Heart right ventricle (tissue), 16 donors: ENCODE measurements around the gene GALNT5. TPM values are rescaled to one million over a fixed set of nuclear protein-coding genes. Genes with fewer than 3 reads are reported as not detected.

Experiments used
- ATAC-seq, 8 donors: fragments of 200-7000 bp; cut with Tn5 transposase; one replicate each; pipeline ENCODE4 v1.9.1; 2020; ENCODE audit warnings: mild to moderate bottlenecking in 8 of 8, moderate library complexity in 8 of 8, moderate number of reproducible peaks in 1 of 8
- DNase-seq, 2 donors: peaks; one replicate each; pipeline ENCODE4 v3.0.0-alpha.2; 2020
- H3K27ac ChIP-seq, 10 donors: fragments of 200-600 bp; sonication (generic) in 2 of 10; one replicate each; pipeline versions ENCODE4 v1.5.0 to v1.8.0; 2020 to 2022; ENCODE audit warnings: mild to moderate bottlenecking in 3 of 10
- H3K27me3 ChIP-seq, 7 donors: fragments of 200-600 bp; one replicate each; pipeline ENCODE4 v1.8.0; 2021 to 2022; ENCODE audit warnings: mild to moderate bottlenecking in 2 of 7
- H3K36me3 ChIP-seq, 9 donors: fragments of 200-600 bp; sonication (generic) in 1 of 9; one replicate each; pipeline versions ENCODE4 v1.5.0 to v1.8.0; 2020 to 2022; ENCODE audit warnings: mild to moderate bottlenecking in 2 of 9
- H3K4me1 ChIP-seq, 9 donors: fragments of 200-600 bp; sonication (generic) in 1 of 9; one replicate each; pipeline versions ENCODE4 v1.5.0 to v1.8.0; 2020 to 2022; ENCODE audit warnings: mild to moderate bottlenecking in 4 of 9
- H3K4me3 ChIP-seq, 10 donors: fragments of 200-600 bp; sonication (generic) in 2 of 10; one replicate each; pipeline versions ENCODE4 v1.5.0 to v1.8.0; 2020 to 2022; ENCODE audit warnings: mild to moderate bottlenecking in 7 of 10, moderate library complexity in 2 of 10
- H3K9me3 ChIP-seq, 11 donors: fragments of 200-600 bp in 10 of 11; sonication (generic) in 2 of 11; one replicate each; pipeline versions ENCODE4 v1.5.0 to v1.8.0; 2013 to 2022; ENCODE audit warnings: mild to moderate bottlenecking in 2 of 11, control low read depth in 1 of 11, moderate library complexity in 1 of 11
- CTCF ChIP-seq, 9 donors: fragments of 200-600 bp; sonication (generic) in 2 of 9; IDR thresholded peaks; one replicate each; pipeline versions ENCODE4 v1.5.0 to v1.8.0; 2021 to 2022; ENCODE audit warnings: antibody characterized with exemption in 9 of 9, mild to moderate bottlenecking in 5 of 9, moderate library complexity in 1 of 9
- WGBS, 2 donors: extraction: QIAGEN DNeasy Blood & Tissue Kit; methylation state at CpG; one replicate each; pipeline ENCODE4 v1.1.7; 2013; ENCODE audit warnings: inconsistent platforms in 1 of 2; 5-methylcytosine and 5-hydroxymethylcytosine counted together
- intact Hi-C, 10 donors: fragments of 100-400 bp; cut with DNase I; formaldehyde crosslinking; loops; one replicate each; pipeline versions ENCODE4 v1.11.1 to v1.14.2; 2022
- polyA plus RNA-seq, 2 donors: library from polyadenylated mRNA; stranded (reverse); fragments of 200-250 nt; gene quantifications; one replicate each; pipeline ENCODE4 v1.2.3, GENCODE V29; 2013
- total RNA-seq, 10 donors: library from RNA; stranded (reverse); fragmentation: NEBNext Ultra II Directional in 3 of 10; extraction: Animal tissue kit (Norgen Biotek cat#: 25700) in 3 of 10; gene quantifications; one replicate each; pipeline versions ENCODE4 v1.2.1 to v1.2.4, GENCODE V29; 2021 to 2023
- donor health status: Arrhythmogenic right ventricular cardiomyopathy.
- donor health status: ischemic (EF 13 %, LVEDD 7.1; RV severe dilation, severe dysfunction).
- donor health status: healthy with polysubstance abuse.
- donor health status: DM: no; HTN: yes; CAD: no.
- donor health status: DM: no; HTN: no; CAD: no.
- donor health status: ischemic (EF 25% LVEDD 6.9; RV normal size, moderate dysfunction).
- donor health status: ischemic (EF 25% LVEDD 5.7; RV mildly dilated, moderate dysfunction).
- donor health status: healthy.
- donor health status: DM: yes; HTN: yes; CAD: no.
- donor health status: Ischemic cardiomyopathy.
- donor health status: ischemic (EF 35%, LVEDD 5.7; RV mildly dilated, moderate dysfunction).
- donor health status: nonischemic (EF 11% LVEDD 7.7; RV severe dilation, severe dysfunction).
- donor health status: DM: yes; HTN: yes; CAD: no.
- donor health status: PGD.
- donor health status: ischemic (EF 29% LVEDD 5.4; RV normal size, mild dysfunction).
- donor health status: nonischemic (EF 23%, LVEDD 6.1; RV moderate dilation, normal function).

Gene GALNT5
- total and polyA plus RNA-seq, 12 donors = 0.06 to 0.74 (median 0.23) TPM; not detected in 1

- DNase-seq (no peak), ATAC-seq (no peak)
- H3K27ac ChIP-seq = no peak overlapping the region
- H3K27me3 ChIP-seq = no peaks in the 10 kb centered on the region
- H3K4me3 ChIP-seq = no peak overlapping the region
- no peaks in the 10 kb centered on the region for H3K4me1 ChIP-seq
- intact Hi-C loops = no loop called here
- 70 to 78% methylated on average over 2 of the region's 2 CpGs for WGBS, 2 donors
- H3K9me3 ChIP-seq = peaks cover 0 to 13% (median 0%) of the 10 kb centered on the region in 11 donors
- TF ChIP-seq CTCF (IDR thresholded peaks at IDR 0.05) = no peak
- H3K36me3 ChIP-seq = no peaks in the 10 kb centered on the region
These were observed 26.0 kb downstream of the GALNT5 start for GRCh38 chr2:157283468-157283867.

GRCh38 chr2:157287160-157287559 lies 29.7 kb downstream of the GALNT5 start:
- Histone ChIP-seq H3K9me3 (peaks cover 0 to 3% (median 0%) of the 10 kb centered on the region in 11 donors), H3K27me3 (no peaks in the 10 kb centered on the region), H3K36me3 (no peaks in the 10 kb centered on the region), H3K4me1 (no peaks in the 10 kb centered on the region), H3K4me3 (no peak overlapping the region), H3K27ac (no peak overlapping the region)
- intact Hi-C loops = no loop called here
- DNase-seq = no peak
- WGBS, 2 donors = 88 to 91% methylated on average over 1 of the region's 1 CpG
- TF ChIP-seq CTCF (IDR thresholded peaks at IDR 0.05) = no peak
- no peak for ATAC-seq

GRCh38 chr2:157290525-157290924 lies 33.0 kb downstream of the GALNT5 start:
- no peaks in the 10 kb centered on the region for H3K27me3 ChIP-seq
- no peak for ATAC-seq
- intact Hi-C loops = no loop called here
- H3K4me3 ChIP-seq = no peak overlapping the region
- no peaks in the 10 kb centered on the region for H3K9me3 ChIP-seq
- no peaks in the 10 kb centered on the region for H3K4me1 ChIP-seq
- no peaks in the 10 kb centered on the region for H3K36me3 ChIP-seq
- no peak overlapping the region for H3K27ac ChIP-seq
- no peak for TF ChIP-seq CTCF (IDR thresholded peaks at IDR 0.05)
- WGBS, 2 donors = 82 to 85% methylated on average over 2 of the region's 2 CpGs
- no peak for DNase-seq

- 84 to 88% methylated on average over 1 of the region's 1 CpG for WGBS, 2 donors
- Histone ChIP-seq H3K27ac (no peak overlapping the region), H3K27me3 (no peaks in the 10 kb centered on the region), H3K36me3 (no peaks in the 10 kb centered on the region), H3K4me1 (no peaks in the 10 kb centered on the region), H3K9me3 (no peaks in the 10 kb centered on the region), H3K4me3 (no peak overlapping the region)
- intact Hi-C loops = no loop called here
- DNase-seq = no peak
- no peak for TF ChIP-seq CTCF (IDR thresholded peaks at IDR 0.05)
- no peak for ATAC-seq
These were observed 33.5 kb downstream of the GALNT5 start for GRCh38 chr2:157291018-157291417.
